CD4-positive, CD25-positive, alpha-beta regulatory T cell (primary cell): ENCODE data around the gene VPS45. TPM values are rescaled to one million over a fixed set of nuclear protein-coding genes. Genes with fewer than 3 reads are reported as not detected.

ENCODE experiments used
- ATAC-seq, 2 donors: fragments of 150-1000 bp; cut with Tn5 transposase; one replicate each; pipeline ENCODE4 v1.10.0; 2021; ENCODE audit warnings: low read depth in 2 of 2, moderate number of reproducible peaks in 2 of 2, moderate library complexity in 1 of 2
- DNase-seq, 3 donors: peaks; one replicate each; pipeline versions ENCODE4 v3.0.0 to v3.0.0-alpha.2; 2012 to 2022; ENCODE audit warnings: mixed read lengths in 1 of 3
- H3K27ac ChIP-seq: one replicate; pipeline ENCODE4 v1.7.0; 2013; ENCODE audit warnings: mild to moderate bottlenecking, low read length; ENCODE audit not compliant: insufficient read depth, poor library complexity, severe bottlenecking
- H3K27me3 ChIP-seq: one replicate; pipeline ENCODE4 v1.7.0; 2013; ENCODE audit warnings: low read length; ENCODE audit not compliant: control insufficient read depth, insufficient read depth
- H3K36me3 ChIP-seq: one replicate; pipeline ENCODE4 v1.7.0; 2013; ENCODE audit warnings: mild to moderate bottlenecking, low read length, moderate library complexity; ENCODE audit not compliant: control insufficient read depth, insufficient read depth
- H3K4me1 ChIP-seq: 2 replicates; pipeline ENCODE4 v1.7.0; 2013; ENCODE audit warnings: mild to moderate bottlenecking, low read length; ENCODE audit not compliant: insufficient read depth, control insufficient read depth, poor library complexity, severe bottlenecking
- H3K4me3 ChIP-seq: one replicate; pipeline ENCODE4 v1.7.0; 2013; ENCODE audit warnings: low read depth, mild to moderate bottlenecking, low read length, moderate library complexity
- H3K9me3 ChIP-seq, 2 experiments: 1 replicate in 1 of 2; 2 replicates in 1 of 2; pipeline ENCODE4 v1.7.0; 2013; ENCODE audit warnings: low read length in 2 of 2, mild to moderate bottlenecking in 1 of 2, moderate library complexity in 1 of 2; ENCODE audit not compliant: control insufficient read depth in 2 of 2
- H3K27ac Mint-ChIP-seq, 3 donors: one replicate each; pipeline ENCODE4 v1.8.0; 2020 to 2022; ENCODE audit warnings: mild to moderate bottlenecking in 3 of 3, mixed read lengths in 3 of 3, moderate library complexity in 2 of 3
- H3K27me3 Mint-ChIP-seq: one replicate; pipeline ENCODE4 v1.8.0; 2022; ENCODE audit warnings: mild to moderate bottlenecking, mixed read lengths
- H3K36me3 Mint-ChIP-seq: one replicate; pipeline ENCODE4 v1.8.0; 2020; ENCODE audit warnings: mixed read lengths
- H3K4me1 Mint-ChIP-seq, 4 donors: one replicate each; pipeline ENCODE4 v1.8.0; 2020 to 2022; ENCODE audit warnings: mixed read lengths in 4 of 4, mild to moderate bottlenecking in 1 of 4
- H3K4me3 Mint-ChIP-seq, 4 donors: one replicate each; pipeline ENCODE4 v1.8.0; 2020 to 2022; ENCODE audit warnings: mild to moderate bottlenecking in 4 of 4, mixed read lengths in 4 of 4, moderate library complexity in 3 of 4
- H3K9me3 Mint-ChIP-seq, 7 donors: one replicate each; pipeline ENCODE4 v1.8.0; 2020 to 2022; ENCODE audit warnings: mixed read lengths in 7 of 7, mild to moderate bottlenecking in 3 of 7, moderate library complexity in 2 of 7
- polyA plus RNA-seq, 4 donors: library from polyadenylated mRNA; unstranded; fragments of 300-500 nt; fragmentation: Illumina TruSeq; gene quantifications; one replicate each; pipeline ENCODE4 v1.2.3, GENCODE V29; 2021
- total RNA-seq: library from RNA; stranded (reverse); gene quantifications from one replicate; pipeline ENCODE4 v1.2.3, GENCODE V29; 2022

The VPS45 gene
- total and polyA plus RNA-seq, 5 donors from 2014 or later, result 23.4 to 27.8 (median 26.3) TPM

GRCh38 chr1:150110116-150110515, 42.5 kb downstream of the VPS45 start:
- peak overlapping the region; percentile 90 to 96 (median 96) for H3K27ac Mint-ChIP-seq
- Histone ChIP-seq H3K27me3 (no peaks in the 10 kb centered on the region), H3K27ac (peak overlapping the region; percentile 69), H3K4me1 (peaks cover 70% of the 10 kb centered on the region), H3K9me3 (peaks cover 0 to 3% of the 10 kb centered on the region in 2 experiments), H3K4me3 (peak overlapping the region; percentile 81), H3K36me3 (no peaks in the 10 kb centered on the region)
- no peaks in the 10 kb centered on the region for H3K27me3 Mint-ChIP-seq
- peak; percentile 33 to 60 for ATAC-seq
- peak overlapping the region; percentile 67 to 93 (median 82) for H3K4me3 Mint-ChIP-seq
- DNase-seq, result peak in 2 of 3 donors; percentile 36 to 69
- H3K9me3 Mint-ChIP-seq, result peaks cover 0 to 6% (median 3%) of the 10 kb centered on the region in 7 donors
- H3K4me1 Mint-ChIP-seq, result peaks cover 49 to 77% (median 59%) of the 10 kb centered on the region in 4 donors
- peaks cover 17% of the 10 kb centered on the region for H3K36me3 Mint-ChIP-seq

- Histone ChIP-seq H3K4me3 (peak overlapping the region; percentile 81), H3K4me1 (peaks cover 54% of the 10 kb centered on the region), H3K27ac (peak overlapping the region; percentile 14), H3K27me3 (no peaks in the 10 kb centered on the region), H3K36me3 (no peaks in the 10 kb centered on the region), H3K9me3 (peaks cover 0 to 5% of the 10 kb centered on the region in 2 experiments)
- H3K4me1 Mint-ChIP-seq, result peaks cover 38 to 61% (median 49%) of the 10 kb centered on the region in 4 donors
- peak overlapping the region in 1 of 3 donors; percentile 96 for H3K27ac Mint-ChIP-seq
- no peak for DNase-seq
- H3K27me3 Mint-ChIP-seq, result no peaks in the 10 kb centered on the region
- no peak for ATAC-seq
- peaks cover 25% of the 10 kb centered on the region for H3K36me3 Mint-ChIP-seq
- H3K4me3 Mint-ChIP-seq, result peak overlapping the region; percentile 56 to 82 (median 71)
- peaks cover 0 to 11% (median 6%) of the 10 kb centered on the region in 7 donors for H3K9me3 Mint-ChIP-seq
Observed at GRCh38 chr1:150111670-150112069, 44.1 kb downstream of the VPS45 start.

GRCh38 chr1:150115121-150115520, 47.5 kb downstream of the VPS45 start:
- H3K27me3 ChIP-seq, result no peaks in the 10 kb centered on the region
- peak overlapping the region in 2 of 4 donors; percentile 45 to 82 for H3K4me3 Mint-ChIP-seq
- DNase-seq, result no peak
- H3K4me3 ChIP-seq, result no peak overlapping the region
- no peaks in the 10 kb centered on the region for H3K27me3 Mint-ChIP-seq
- peaks cover 25% of the 10 kb centered on the region for H3K36me3 Mint-ChIP-seq
- no peak overlapping the region for H3K27ac ChIP-seq
- peaks cover 0 to 11% (median 6%) of the 10 kb centered on the region in 7 donors for H3K9me3 Mint-ChIP-seq
- H3K9me3 ChIP-seq, result peaks cover 0 to 5% of the 10 kb centered on the region in 2 experiments
- ATAC-seq, result no peak
- peaks cover 25% of the 10 kb centered on the region for H3K4me1 ChIP-seq
- peaks cover 19 to 36% (median 32%) of the 10 kb centered on the region in 4 donors for H3K4me1 Mint-ChIP-seq
- no peaks in the 10 kb centered on the region for H3K36me3 ChIP-seq
- H3K27ac Mint-ChIP-seq, result peak overlapping the region in 1 of 3 donors; percentile 40

- Histone ChIP-seq H3K4me3 (no peak overlapping the region), H3K27me3 (no peaks in the 10 kb centered on the region), H3K36me3 (no peaks in the 10 kb centered on the region), H3K9me3 (peaks cover 0 to 5% of the 10 kb centered on the region in 2 experiments), H3K4me1 (peaks cover 5% of the 10 kb centered on the region), H3K27ac (no peak overlapping the region)
- Mint-ChIP-seq H3K27ac (peak overlapping the region in 1 of 3 donors; percentile 38), H3K36me3 (peaks cover 28% of the 10 kb centered on the region), H3K4me1 (peaks cover 6 to 26% (median 12%) of the 10 kb centered on the region in 4 donors), H3K9me3 (peaks cover 0 to 11% (median 6%) of the 10 kb centered on the region in 7 donors), H3K4me3 (no peak overlapping the region), H3K27me3 (no peaks in the 10 kb centered on the region)
- no peak for DNase-seq
- ATAC-seq, result no peak
Observed at GRCh38 chr1:150118716-150119115, 51.1 kb downstream of the VPS45 start.

- no peak overlapping the region for H3K27ac ChIP-seq
- ATAC-seq (no peak), DNase-seq (no peak)
- Mint-ChIP-seq H3K4me1 (peaks cover 6 to 21% (median 9%) of the 10 kb centered on the region in 4 donors), H3K36me3 (peaks cover 16% of the 10 kb centered on the region), H3K27ac (no peak overlapping the region), H3K27me3 (no peaks in the 10 kb centered on the region), H3K9me3 (no peaks in the 10 kb centered on the region), H3K4me3 (no peak overlapping the region)
- H3K36me3 ChIP-seq, result no peaks in the 10 kb centered on the region
- no peaks in the 10 kb centered on the region for H3K27me3 ChIP-seq
- H3K9me3 ChIP-seq, result no peaks in the 10 kb centered on the region
- no peak overlapping the region for H3K4me3 ChIP-seq
- peaks cover 5% of the 10 kb centered on the region for H3K4me1 ChIP-seq
Observed at GRCh38 chr1:150121236-150121862, 53.8 kb downstream of the VPS45 start.

- DNase-seq, result no peak
- no peaks in the 10 kb centered on the region for H3K4me1 ChIP-seq
- no peak overlapping the region for H3K4me3 ChIP-seq
- Mint-ChIP-seq H3K27me3 (no peaks in the 10 kb centered on the region), H3K9me3 (no peaks in the 10 kb centered on the region), H3K4me3 (no peak overlapping the region), H3K36me3 (peaks cover 5% of the 10 kb centered on the region), H3K27ac (no peak overlapping the region), H3K4me1 (peaks cover 0 to 17% (median 0%) of the 10 kb centered on the region in 4 donors)
- H3K27me3 ChIP-seq, result no peaks in the 10 kb centered on the region
- H3K36me3 ChIP-seq, result no peaks in the 10 kb centered on the region
- H3K27ac ChIP-seq, result no peak overlapping the region
- no peaks in the 10 kb centered on the region for H3K9me3 ChIP-seq
- no peak for ATAC-seq
Observed at GRCh38 chr1:150126811-150127210, 59.2 kb downstream of the VPS45 start.

GRCh38 chr1:150127464-150127863, 59.9 kb downstream of the VPS45 start:
- Histone ChIP-seq H3K4me3 (no peak overlapping the region), H3K27me3 (no peaks in the 10 kb centered on the region), H3K9me3 (no peaks in the 10 kb centered on the region), H3K36me3 (no peaks in the 10 kb centered on the region), H3K27ac (no peak overlapping the region), H3K4me1 (no peaks in the 10 kb centered on the region)
- Mint-ChIP-seq H3K36me3 (no peaks in the 10 kb centered on the region), H3K27ac (no peak overlapping the region), H3K4me1 (peaks cover 0 to 17% (median 0%) of the 10 kb centered on the region in 4 donors), H3K4me3 (no peak overlapping the region), H3K27me3 (no peaks in the 10 kb centered on the region), H3K9me3 (no peaks in the 10 kb centered on the region)
- ATAC-seq (no peak), DNase-seq (no peak)

GRCh38 chr1:150127868-150128267, 60.3 kb downstream of the VPS45 start:
- no peak overlapping the region for H3K4me3 ChIP-seq
- Mint-ChIP-seq H3K4me1 (peaks cover 0 to 17% (median under 1%) of the 10 kb centered on the region in 4 donors), H3K9me3 (no peaks in the 10 kb centered on the region), H3K27me3 (no peaks in the 10 kb centered on the region), H3K36me3 (no peaks in the 10 kb centered on the region), H3K27ac (no peak overlapping the region), H3K4me3 (no peak overlapping the region)
- ATAC-seq (no peak), DNase-seq (no peak)
- no peaks in the 10 kb centered on the region for H3K9me3 ChIP-seq
- no peaks in the 10 kb centered on the region for H3K27me3 ChIP-seq
- no peaks in the 10 kb centered on the region for H3K4me1 ChIP-seq
- H3K27ac ChIP-seq, result no peak overlapping the region
- H3K36me3 ChIP-seq, result no peaks in the 10 kb centered on the region
